Testis (tissue), 3 donors: ENCODE results near the gene CTSS. TPM values are rescaled to one million over a fixed set of nuclear protein-coding genes. Genes with fewer than 3 reads are reported as not detected.
"Not testable (repeated sequence)": the region's sequence is repeated elsewhere in the genome, so short reads cannot be mapped to it uniquely, and the experiment has no call there.

Source experiments
- DNase-seq: peaks from one replicate; pipeline ENCODE4 v3.0.0-alpha.2; 2019
- H3K27ac ChIP-seq, 2 donors: fragments of 200-600 bp; sonication (generic); one replicate each; pipeline ENCODE4 v1.5.1; 2019
- H3K27me3 ChIP-seq: fragments of 200-600 bp; sonication (generic); one replicate; pipeline ENCODE4 v1.5.1; 2019
- H3K36me3 ChIP-seq: fragments of 200-600 bp; sonication (generic); one replicate; pipeline ENCODE4 v1.5.1; 2017; ENCODE audit warnings: low read depth; ENCODE audit errors: missing control alignments
- H3K4me1 ChIP-seq: fragments of 200-600 bp; sonication (generic); one replicate; pipeline ENCODE4 v1.5.1; 2019
- H3K4me3 ChIP-seq, 2 donors: fragments of 200-600 bp; sonication (generic); one replicate each; pipeline ENCODE4 v1.5.1; 2017 to 2019
- H3K9me3 ChIP-seq: fragments of 200-600 bp; sonication (generic); one replicate; pipeline ENCODE4 v1.5.1; 2017
- POLR2A ChIP-seq: fragments of 450-650 bp; IDR thresholded peaks from one replicate; pipeline ENCODE4 v1.6.1; 2017; ENCODE audit warnings: antibody characterized with exemption, mild to moderate bottlenecking, moderate library complexity
- WGBS, 2 donors: methylation state at CpG; one replicate each; pipeline ENCODE4 v1.1.5; 2018; 5-methylcytosine and 5-hydroxymethylcytosine counted together
- intact Hi-C: fragments of 100-400 bp; cut with DNase I; formaldehyde crosslinking; loops from one replicate; pipeline ENCODE4 v1.15.1; 2023; ENCODE audit warnings: low total_unique reads
- polyA plus RNA-seq: library from polyadenylated mRNA; stranded (reverse); fragments of 350-450 nt; fragmentation: Illumina TruSeq; extraction: RNeasy Lipid Tissue Mini Kit (QIAGEN cat#74804); gene quantifications from one replicate; pipeline ENCODE4 v1.2.3, GENCODE V29; 2014; ENCODE audit warnings: low read depth, low replicate concordance; ENCODE audit not compliant: insufficient read depth
- total RNA-seq, 2 donors: library from RNA; depleted of rRNA; stranded (reverse); fragments of >200 nt; gene quantifications; one replicate each; pipeline ENCODE4 v1.2.3, GENCODE V29; 2016
- TF ChIP-seq, protein P1 (sequence below), 3 experiments: fragments of 450-650 bp in 2 of 3; fragments of 200-600 bp in 1 of 3; sonication (generic) in 1 of 3; IDR thresholded peaks; one replicate each; pipeline ENCODE4 v1.5.1; 2016 to 2019; ENCODE audit warnings: antibody characterized with exemption in 3 of 3, mild to moderate bottlenecking in 2 of 3, moderate library complexity in 1 of 3

CTSS gene
- total and polyA plus RNA-seq, 3 donors from 2014 or later: 7.4 to 61.0 (median 9.2) TPM

DNA sequence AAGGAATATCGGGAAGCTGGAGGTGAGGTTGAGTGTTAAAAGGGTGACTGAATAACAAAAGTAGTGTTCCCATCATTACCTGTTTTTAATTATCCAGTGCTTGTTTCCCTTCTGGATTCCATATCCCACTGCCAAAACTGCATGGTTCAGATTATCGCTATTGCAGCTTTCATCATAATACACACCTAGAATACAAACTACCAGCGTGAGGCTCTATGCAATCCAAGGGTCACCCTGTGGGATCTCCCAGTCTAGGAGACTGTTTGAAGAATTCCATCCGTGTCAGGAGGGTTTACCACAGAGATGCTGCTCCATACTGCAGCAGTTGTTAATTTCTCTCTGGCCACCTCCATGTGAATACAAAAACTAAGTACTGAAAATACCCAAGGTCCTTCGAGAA lies 33.5 kb upstream of the CTSS start:
- intact Hi-C loops: no loop called here
- H3K4me3 ChIP-seq: no peak overlapping the region
- H3K27ac ChIP-seq: no peak overlapping the region
- no peaks in the 10 kb centered on the region for H3K36me3 ChIP-seq
- no peaks in the 10 kb centered on the region for H3K27me3 ChIP-seq
- H3K4me1 ChIP-seq: no peaks in the 10 kb centered on the region
- no peak for DNase-seq
- WGBS, 2 donors: 91 to 93% methylated on average over 5 of the region's 5 CpGs
- H3K9me3 ChIP-seq: no peaks in the 10 kb centered on the region
- TF ChIP-seq POLR2A: no peak
- TF ChIP-seq, protein P1, sequence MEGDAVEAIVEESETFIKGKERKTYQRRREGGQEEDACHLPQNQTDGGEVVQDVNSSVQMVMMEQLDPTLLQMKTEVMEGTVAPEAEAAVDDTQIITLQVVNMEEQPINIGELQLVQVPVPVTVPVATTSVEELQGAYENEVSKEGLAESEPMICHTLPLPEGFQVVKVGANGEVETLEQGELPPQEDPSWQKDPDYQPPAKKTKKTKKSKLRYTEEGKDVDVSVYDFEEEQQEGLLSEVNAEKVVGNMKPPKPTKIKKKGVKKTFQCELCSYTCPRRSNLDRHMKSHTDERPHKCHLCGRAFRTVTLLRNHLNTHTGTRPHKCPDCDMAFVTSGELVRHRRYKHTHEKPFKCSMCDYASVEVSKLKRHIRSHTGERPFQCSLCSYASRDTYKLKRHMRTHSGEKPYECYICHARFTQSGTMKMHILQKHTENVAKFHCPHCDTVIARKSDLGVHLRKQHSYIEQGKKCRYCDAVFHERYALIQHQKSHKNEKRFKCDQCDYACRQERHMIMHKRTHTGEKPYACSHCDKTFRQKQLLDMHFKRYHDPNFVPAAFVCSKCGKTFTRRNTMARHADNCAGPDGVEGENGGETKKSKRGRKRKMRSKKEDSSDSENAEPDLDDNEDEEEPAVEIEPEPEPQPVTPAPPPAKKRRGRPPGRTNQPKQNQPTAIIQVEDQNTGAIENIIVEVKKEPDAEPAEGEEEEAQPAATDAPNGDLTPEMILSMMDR (IDR thresholded peaks at IDR 0.05): no peak

DNA sequence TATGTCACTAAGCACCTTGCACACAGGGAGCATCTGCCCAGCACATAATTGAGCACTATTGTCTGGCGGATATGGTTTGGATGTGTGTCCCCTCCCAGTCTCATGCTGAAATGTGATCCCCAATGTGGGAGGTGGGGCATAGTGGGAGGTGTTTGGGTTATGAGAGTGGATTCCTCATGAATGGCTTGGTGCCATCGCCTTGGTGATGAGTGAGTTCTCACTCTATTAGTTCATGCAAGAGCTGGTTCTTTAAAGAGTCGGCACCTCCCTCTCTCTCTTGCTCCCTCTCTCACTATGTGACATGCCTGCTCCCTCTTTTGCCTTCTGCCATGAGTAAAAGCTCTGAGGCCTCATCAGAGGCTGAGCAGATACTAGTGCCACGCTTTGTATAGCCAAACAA lies 32.9 kb upstream of the CTSS start:
- Histone ChIP-seq H3K27ac (no peak overlapping the region), H3K9me3 (no peaks in the 10 kb centered on the region), H3K36me3 (no peaks in the 10 kb centered on the region), H3K4me3 (no peak overlapping the region), H3K27me3 (no peaks in the 10 kb centered on the region), H3K4me1 (no peaks in the 10 kb centered on the region)
- WGBS, 2 donors: 71 to 91% methylated on average over 4 of the region's 4 CpGs
- TF ChIP-seq, protein P1 (IDR thresholded peaks at IDR 0.05): no peak
- no peak for TF ChIP-seq POLR2A
- intact Hi-C loops: no loop called here
- DNase-seq: no peak

DNA sequence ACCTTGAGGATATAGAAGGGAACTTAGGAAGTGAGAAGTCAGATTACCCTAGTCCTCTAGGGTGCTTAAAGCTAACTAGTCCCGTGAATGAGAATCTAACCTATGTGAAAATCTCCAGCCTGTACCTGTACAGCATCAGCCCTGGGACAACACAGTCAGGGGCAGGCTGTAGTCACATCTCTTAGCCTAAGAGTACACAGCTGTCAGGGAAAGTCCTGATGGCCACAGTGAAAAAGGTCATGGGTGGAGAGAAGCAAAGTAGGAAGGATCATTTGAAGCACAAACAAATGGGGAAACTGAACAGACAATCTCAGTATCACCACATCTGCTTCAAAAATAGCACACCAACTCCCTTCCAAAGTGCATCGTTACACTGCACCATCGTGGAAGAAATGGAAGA lies 30.8 kb upstream of the CTSS start:
- no peak for DNase-seq
- Histone ChIP-seq H3K36me3 (no peaks in the 10 kb centered on the region), H3K9me3 (no peaks in the 10 kb centered on the region), H3K27me3 (no peaks in the 10 kb centered on the region), H3K4me1 (no peaks in the 10 kb centered on the region), H3K4me3 (no peak overlapping the region), H3K27ac (no peak overlapping the region)
- WGBS, 2 donors: 84 to 85% methylated on average over 3 of the region's 3 CpGs
- intact Hi-C loops: no loop called here
- no peak for TF ChIP-seq POLR2A
- TF ChIP-seq, protein P1 (IDR thresholded peaks at IDR 0.05): no peak

DNA sequence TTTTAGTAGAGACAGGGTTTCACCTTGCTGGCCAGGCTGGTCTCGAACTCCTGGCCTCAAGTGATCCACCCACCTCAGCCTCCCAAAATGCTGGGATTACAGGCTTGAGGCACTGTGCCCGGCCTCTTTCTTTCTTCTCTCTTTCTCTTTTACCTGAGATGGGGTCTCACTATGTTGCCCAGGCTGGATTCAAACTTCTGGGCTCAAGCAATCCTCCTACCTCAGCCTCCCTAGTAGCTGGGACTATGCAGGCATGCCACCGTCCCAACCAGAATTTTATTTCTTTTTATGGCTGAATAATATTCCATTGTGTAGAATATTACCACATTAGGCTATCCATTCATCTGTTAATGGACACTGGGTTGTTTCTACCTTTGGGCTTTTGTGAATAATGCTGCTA lies 28.2 kb upstream of the CTSS start:
- intact Hi-C loops, H3K4me1 ChIP-seq, H3K27me3 ChIP-seq, DNase-seq, H3K27ac ChIP-seq, H3K4me3 ChIP-seq, H3K36me3 ChIP-seq, H3K9me3 ChIP-seq: not testable (repeated sequence)
- WGBS, 2 donors: 93 to 98% methylated on average over 3 of the region's 3 CpGs

DNA sequence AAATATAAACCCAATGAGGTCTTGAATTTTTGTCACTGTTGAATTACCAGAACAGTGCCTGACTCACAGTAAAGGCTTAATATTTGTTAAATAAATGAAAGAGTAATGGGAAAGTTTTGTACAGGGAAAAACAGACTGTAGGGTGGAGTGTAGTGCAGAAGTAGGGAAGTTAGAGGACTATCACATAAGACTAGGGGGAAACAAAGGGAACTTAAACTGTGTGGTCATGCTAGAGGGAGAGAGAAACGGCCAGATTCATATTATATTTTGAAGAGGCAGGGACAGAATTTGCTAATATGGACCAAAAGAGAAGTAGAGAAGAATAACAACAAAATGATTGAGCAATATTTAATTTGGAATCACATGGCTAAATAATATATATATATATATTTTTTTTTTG lies 27.6 kb upstream of the CTSS start:
- TF ChIP-seq, protein P1 (IDR thresholded peaks at IDR 0.05): no peak
- TF ChIP-seq POLR2A: no peak
- Histone ChIP-seq H3K4me3 (no peak overlapping the region), H3K4me1 (no peaks in the 10 kb centered on the region), H3K27ac (no peak overlapping the region), H3K36me3 (no peaks in the 10 kb centered on the region), H3K9me3 (no peaks in the 10 kb centered on the region), H3K27me3 (no peaks in the 10 kb centered on the region)
- intact Hi-C loops: no loop called here
- WGBS, 2 donors: 76 to 92% methylated on average over 1 of the region's 1 CpG
- DNase-seq: no peak
